ENCODE data around the gene OSGEP. TPM values are rescaled to one million over a fixed set of nuclear protein-coding genes. Genes with fewer than 3 reads are reported as not detected.

OSGEP gene
- total RNA-seq, 1 experiment from 2014 or later = 21.8 TPM

- ATAC-seq = no peak
- no peaks in the 10 kb centered on the region for H3K27me3 ChIP-seq (ENCODE audit: insufficient read depth, low read length)
- DNase-seq (ENCODE audit: low read depth, low spot score) = no peak
- RAD21 ChIA-PET (ENCODE audit: low non-redundant PET in 1 of 2, low total read pairs in 2 of 2, uncharacterized antibody in 2 of 2, unreplicated experiment in 2 of 2) = no interaction called here
- H3K9me2 ChIP-seq (ENCODE audit: insufficient read depth) = no peaks in the 10 kb centered on the region
- POLR2A ChIA-PET = interaction anchor here (2.4 kb wide), 1 partner anchor 13 kb away, joined by 14 read pairs; the partner anchor contains the start of gene PNP
- H3K4me1 ChIP-seq (ENCODE audit: control insufficient read depth in 1 of 2, insufficient read depth in 2 of 2, low read length in 2 of 2) = no peaks in the 10 kb centered on the region
- H3K27ac ChIP-seq (ENCODE audit: low read depth, low read length) = no peak overlapping the region
- H3K9ac ChIP-seq (ENCODE audit: low read length) = no peak overlapping the region
- CTCF ChIA-PET = no interaction called here
- H3K36me3 ChIP-seq (ENCODE audit: control insufficient read depth in 1 of 2, insufficient read depth in 2 of 2, low read length in 2 of 2) = peaks cover 3 to 4% of the 10 kb centered on the region in 2 experiments; a peak in 2 of 4 replicates
- BruUV-seq (replicated peaks) = no TSS peak
- H2AFZ ChIP-seq (ENCODE audit: low read depth, low read length, poor library complexity, severe bottlenecking) = no peak overlapping the region
- H3K9me3 ChIP-seq (ENCODE audit: control insufficient read depth in 1 of 2, insufficient read depth in 1 of 2, low read depth in 1 of 2, low read length in 2 of 2) = no peaks in the 10 kb centered on the region
- intact Hi-C loops (cut with micrococcal nuclease) = no loop called here
- no peaks in the 10 kb centered on the region for H4K20me1 ChIP-seq (ENCODE audit: insufficient read depth)
- H3K79me2 ChIP-seq (ENCODE audit: insufficient read depth, low read length) = no peaks in the 10 kb centered on the region
- no peak overlapping the region for H3K4me3 ChIP-seq (replicated peaks in 1 of 2; ENCODE audit: low read depth in 1 of 2, low read length in 2 of 2)
- TF ChIP-seq ZFX (IDR thresholded peaks at IDR 0.05) (no peak), TCF7L2 (IDR thresholded peaks at IDR 0.05; ENCODE audit: borderline replicate concordance, extremely low read depth, insufficient read depth, insufficient read length) (no peak), ZNF274 (IDR thresholded peaks at IDR 0.05; ENCODE audit: low read depth, low read length) (no peak)
- TF ChIP-seq, protein P1, sequence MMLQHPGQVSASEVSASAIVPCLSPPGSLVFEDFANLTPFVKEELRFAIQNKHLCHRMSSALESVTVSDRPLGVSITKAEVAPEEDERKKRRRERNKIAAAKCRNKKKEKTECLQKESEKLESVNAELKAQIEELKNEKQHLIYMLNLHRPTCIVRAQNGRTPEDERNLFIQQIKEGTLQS (IDR thresholded peaks at IDR 0.05) = no peak
- H3K4me2 ChIP-seq (ENCODE audit: low read length) = no peak overlapping the region
Observed at GRCh38 chr14:20482382-20482781, 27.8 kb upstream of the OSGEP start.

- peaks cover 8% of the 10 kb centered on the region for H3K79me2 ChIP-seq (ENCODE audit: insufficient read depth, low read length)
- H2AFZ ChIP-seq (ENCODE audit: low read depth, low read length, poor library complexity, severe bottlenecking) = no peak overlapping the region
- no peaks in the 10 kb centered on the region for H3K4me1 ChIP-seq (ENCODE audit: control insufficient read depth in 1 of 2, insufficient read depth in 2 of 2, low read length in 2 of 2)
- intact Hi-C loops (cut with micrococcal nuclease) = no loop called here
- no peaks in the 10 kb centered on the region for H3K9me3 ChIP-seq (ENCODE audit: control insufficient read depth in 1 of 2, insufficient read depth in 1 of 2, low read depth in 1 of 2, low read length in 2 of 2)
- no peak overlapping the region for H3K27ac ChIP-seq (ENCODE audit: low read depth, low read length)
- RAD21 ChIA-PET (ENCODE audit: low non-redundant PET in 1 of 2, low total read pairs in 2 of 2, uncharacterized antibody in 2 of 2, unreplicated experiment in 2 of 2) = no interaction called here
- CTCF ChIA-PET = no interaction called here
- POLR2A ChIA-PET = no interaction called here
- DNase-seq (ENCODE audit: low read depth, low spot score) (no peak), ATAC-seq (no peak)
- no peak overlapping the region for H3K9ac ChIP-seq (ENCODE audit: low read length)
- no peak overlapping the region for H3K4me3 ChIP-seq (replicated peaks in 1 of 2; ENCODE audit: low read depth in 1 of 2, low read length in 2 of 2)
- TF ChIP-seq ZFX (IDR thresholded peaks at IDR 0.05) (no peak), EGR1 (IDR thresholded peaks at IDR 0.05; ENCODE audit: low read depth) (no peak)
- H3K36me3 ChIP-seq (ENCODE audit: control insufficient read depth in 1 of 2, insufficient read depth in 2 of 2, low read length in 2 of 2) = peaks cover 31 to 38% of the 10 kb centered on the region in 2 experiments
- no peaks in the 10 kb centered on the region for H3K9me2 ChIP-seq (ENCODE audit: insufficient read depth)
- H4K20me1 ChIP-seq (ENCODE audit: insufficient read depth) = no peaks in the 10 kb centered on the region
- no peak overlapping the region for H3K4me2 ChIP-seq (ENCODE audit: low read length)
- no peaks in the 10 kb centered on the region for H3K27me3 ChIP-seq (ENCODE audit: insufficient read depth, low read length)
- no TSS peak for BruUV-seq (replicated peaks)
Observed at GRCh38 chr14:20478894-20479293, 24.3 kb upstream of the OSGEP start.

Measured in HCT116 (cell line).